CD1c-positive myeloid dendritic cell (primary cell): ENCODE measurements around the gene VCL.
"Not testable (repeated sequence)": the region's sequence is repeated elsewhere in the genome, so short reads cannot be mapped to it uniquely, and the experiment has no call there.

Source experiments
- DNase-seq: peaks from one replicate; pipeline ENCODE4 v3.0.0-alpha.2; 2016; ENCODE audit errors: extremely low spot score

VCL gene

GRCh38 chr10:74036474-74036873 lies 38.6 kb downstream of the VCL start:
- no peak for DNase-seq

DNA sequence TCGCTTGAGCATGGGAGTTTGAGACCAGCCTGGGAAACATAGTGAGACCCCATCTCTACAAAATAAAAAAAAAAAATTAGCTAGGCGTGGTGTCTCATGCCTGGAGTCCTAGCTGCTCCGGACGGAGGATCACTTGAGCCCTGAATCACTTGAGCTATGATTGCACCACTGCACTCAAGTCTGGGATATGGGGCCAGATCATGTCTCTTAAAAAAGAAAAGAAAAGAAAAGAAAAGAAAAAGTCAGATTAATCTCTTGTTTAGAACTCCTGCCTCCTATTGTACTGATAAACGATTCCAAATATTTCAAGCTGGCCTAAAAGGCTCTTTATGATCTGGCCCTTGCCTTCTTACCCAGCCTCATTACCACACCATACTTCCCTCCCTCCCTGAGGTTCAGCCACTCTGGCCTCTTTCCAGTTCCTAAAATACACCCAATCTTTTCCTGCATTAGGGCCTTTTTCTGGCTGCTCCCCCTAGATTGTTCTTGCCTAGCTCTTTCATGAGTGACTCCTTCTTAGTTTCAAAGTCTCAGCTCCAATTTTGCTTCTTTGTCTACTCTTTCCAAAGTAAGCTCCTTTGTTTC lies 41.7 kb downstream of the VCL start:
- DNase-seq, result peak; percentile 58

DNA sequence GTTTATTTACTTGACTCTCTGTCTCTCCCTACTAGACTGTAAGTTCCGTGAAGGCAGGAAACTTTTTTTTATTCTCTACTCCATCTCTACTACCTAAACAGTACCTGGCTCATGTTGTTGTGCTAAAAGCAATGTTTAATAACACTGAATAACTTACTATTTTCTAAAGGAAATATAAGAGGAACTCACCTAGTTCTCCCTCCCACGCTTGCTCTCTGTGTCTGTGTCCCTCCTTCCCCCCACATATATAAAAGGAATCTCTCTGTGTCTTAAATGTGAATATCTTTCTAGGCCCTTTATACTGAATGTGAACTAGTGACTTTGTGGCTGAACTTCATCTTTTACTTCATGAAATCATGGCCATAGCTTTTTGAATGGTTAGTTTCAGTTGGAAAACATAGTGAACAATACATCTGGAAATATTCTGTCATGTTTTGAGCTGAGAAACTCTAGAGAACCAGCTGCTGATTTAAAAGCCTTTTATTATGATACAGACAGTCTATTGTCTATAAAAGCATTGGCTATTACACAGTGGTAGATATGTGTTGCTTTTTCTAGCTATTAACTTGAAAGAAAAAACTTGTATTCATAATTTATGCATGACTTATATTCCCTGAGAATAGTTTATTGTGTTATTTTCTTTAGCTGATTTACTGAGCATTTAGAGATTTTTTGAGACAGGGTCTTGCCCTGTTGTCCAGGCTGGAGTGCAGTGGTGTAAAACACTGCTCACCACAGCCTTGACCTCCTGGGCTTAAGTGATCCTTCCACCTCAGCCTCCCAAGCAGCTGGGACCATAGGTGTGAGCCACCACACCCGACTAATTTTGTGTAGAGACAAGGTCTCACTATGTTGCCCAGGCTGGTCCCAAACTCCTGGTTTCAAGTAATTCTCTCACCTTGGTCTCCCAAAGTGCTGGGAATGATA lies 42.5 kb downstream of the VCL start:
- peak; percentile 56 for DNase-seq

DNA sequence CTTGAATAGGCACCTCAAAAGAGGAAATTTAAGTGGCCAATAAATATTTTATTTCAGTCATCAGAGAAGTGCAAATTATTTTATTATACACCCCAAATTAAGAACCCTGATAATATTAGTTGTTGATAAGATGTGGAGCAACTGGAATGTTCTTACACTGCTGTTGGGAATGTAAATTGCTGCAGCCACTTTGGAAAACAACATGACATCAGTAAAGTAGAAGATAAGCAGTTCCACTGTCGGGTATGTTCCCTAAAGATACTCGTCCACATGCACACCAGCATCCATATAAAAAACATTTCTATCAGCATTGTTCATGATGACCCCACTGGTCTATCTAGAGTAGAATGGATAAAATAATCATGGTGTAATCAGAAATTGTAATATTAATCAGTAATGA lies 46.5 kb downstream of the VCL start:
- no peak for DNase-seq

DNA sequence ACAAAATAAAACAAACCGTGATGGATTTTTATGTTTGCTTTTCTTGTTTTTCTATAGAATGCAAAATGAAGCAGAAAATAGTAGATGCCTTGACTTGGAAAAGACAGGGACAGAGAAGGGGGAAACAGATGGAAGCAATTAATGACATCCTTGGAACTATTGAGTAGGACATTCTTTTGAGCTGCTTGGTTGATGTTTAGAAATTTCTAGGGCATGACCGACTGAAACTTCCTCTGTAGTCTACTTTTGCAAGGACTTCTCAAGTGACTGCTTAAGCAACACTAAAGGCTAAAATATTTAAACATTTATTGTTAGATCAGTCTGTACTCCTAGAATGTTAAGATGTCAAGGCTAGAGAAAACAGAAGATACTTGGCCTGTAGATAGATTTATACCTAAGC lies 49.4 kb downstream of the VCL start:
- DNase-seq, result peak; percentile 32

GRCh38 chr10:74047871-74048270 lies 50.0 kb downstream of the VCL start:
- DNase-seq, result no peak

GRCh38 chr10:74048433-74048832 lies 50.5 kb downstream of the VCL start:
- DNase-seq, result no peak

DNA sequence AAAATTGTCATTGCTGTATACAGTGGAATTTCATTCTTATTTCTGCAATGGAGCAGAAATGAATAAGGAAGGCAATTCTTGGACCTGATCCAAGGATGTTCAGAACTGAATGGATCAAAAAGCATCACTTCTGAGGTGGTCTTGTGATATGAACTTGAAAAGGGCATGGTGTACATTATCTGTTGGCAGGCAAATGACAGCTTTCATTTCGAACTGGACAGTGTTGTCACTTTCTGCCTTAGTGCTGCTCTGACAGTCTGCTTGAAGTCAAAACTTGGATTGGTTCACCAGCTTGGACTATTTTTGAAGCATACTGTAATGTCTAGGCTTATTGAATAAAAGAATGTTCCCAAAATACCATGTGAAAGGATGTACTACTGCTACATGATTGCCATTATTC lies 52.0 kb downstream of the VCL start:
- no peak for DNase-seq

DNA sequence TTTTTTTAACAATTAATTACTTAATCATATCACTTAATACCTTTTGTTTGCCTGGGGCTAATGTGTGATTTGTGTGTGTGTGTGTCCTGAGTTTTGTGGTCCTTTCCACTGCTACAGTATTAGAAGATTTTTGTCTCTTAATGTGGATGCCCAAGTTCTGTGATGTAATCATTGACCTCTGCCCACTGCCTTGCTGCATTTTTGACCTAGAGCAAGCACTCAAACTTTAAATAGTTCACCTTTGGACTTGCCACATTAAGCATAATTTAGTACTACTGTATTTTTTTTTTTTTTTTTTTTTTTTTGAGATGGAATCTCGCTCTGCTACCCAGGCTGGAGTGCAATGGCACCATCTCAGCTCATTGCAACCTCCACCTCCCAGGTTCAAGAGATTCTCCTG lies 52.7 kb downstream of the VCL start:
- DNase-seq, result no peak

DNA sequence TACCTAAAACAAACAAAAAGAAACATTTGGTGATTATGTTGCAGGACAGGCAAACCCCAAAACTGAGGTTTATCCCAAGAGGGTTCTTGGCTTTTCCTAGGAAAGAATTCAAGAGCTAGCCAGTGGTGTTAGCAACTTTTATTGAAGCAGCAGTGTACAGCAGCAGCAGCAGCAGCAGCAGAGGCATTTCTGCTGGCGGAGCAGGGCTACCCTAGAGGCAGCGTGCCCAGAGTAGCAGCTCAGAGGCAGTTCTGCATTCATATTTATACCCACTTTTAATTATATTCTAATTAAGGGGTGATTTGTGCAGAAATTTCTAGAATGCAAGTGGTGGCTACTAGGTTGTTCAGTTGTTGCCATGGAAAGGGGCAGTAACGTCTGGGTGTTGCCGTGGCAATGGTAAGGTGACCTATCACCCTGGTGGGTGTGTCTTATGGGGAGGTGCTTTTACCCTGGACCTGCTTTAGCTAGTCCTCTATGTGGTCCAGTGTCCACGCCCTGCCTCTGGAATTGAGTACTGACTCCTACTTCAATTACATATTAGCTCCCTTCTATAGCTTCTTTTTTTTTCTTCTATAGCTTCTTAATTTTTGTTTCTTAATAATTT lies 53.9 kb downstream of the VCL start:
- no peak for DNase-seq

- no peak for DNase-seq
Observed at GRCh38 chr10:74052994-74053393, 55.1 kb downstream of the VCL start.

GRCh38 chr10:74055383-74056049 lies 57.6 kb downstream of the VCL start:
- no peak for DNase-seq

DNA sequence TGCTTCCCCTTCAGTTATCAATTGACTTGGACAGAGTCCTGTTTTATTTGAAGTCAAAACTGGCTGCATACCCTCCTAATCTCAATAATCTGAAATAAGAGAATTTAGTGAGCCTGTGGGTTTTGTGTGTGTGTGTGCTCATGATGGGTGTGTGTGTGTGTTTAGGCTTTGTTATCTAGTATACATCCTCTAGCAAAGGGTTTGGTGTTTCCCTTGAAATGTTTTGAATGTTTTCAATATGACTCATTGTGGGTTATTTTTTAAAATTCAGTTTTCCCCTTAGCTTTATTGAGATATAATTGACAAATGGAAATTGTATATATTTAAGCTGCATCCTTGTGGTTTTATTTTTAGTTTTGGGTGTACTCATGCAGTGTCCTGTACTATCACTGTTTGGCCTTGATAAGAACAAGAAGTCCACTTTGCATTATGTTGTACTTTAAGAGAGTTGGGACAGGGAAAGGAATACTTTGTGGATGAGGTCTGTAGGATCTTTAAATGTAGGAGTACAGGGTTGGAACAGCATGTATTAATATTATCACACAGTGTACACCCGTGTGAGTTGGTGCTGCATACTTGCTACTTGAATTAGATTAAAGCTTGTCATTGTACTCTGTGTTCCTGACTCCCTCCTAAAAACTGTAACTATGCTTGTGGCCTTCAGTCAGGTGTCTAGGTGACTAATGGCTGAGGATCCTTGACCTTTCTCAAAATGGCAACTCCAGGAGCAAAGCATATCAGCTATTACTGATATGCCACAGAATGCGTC lies 58.3 kb downstream of the VCL start:
- peak; percentile 46 for DNase-seq

DNA sequence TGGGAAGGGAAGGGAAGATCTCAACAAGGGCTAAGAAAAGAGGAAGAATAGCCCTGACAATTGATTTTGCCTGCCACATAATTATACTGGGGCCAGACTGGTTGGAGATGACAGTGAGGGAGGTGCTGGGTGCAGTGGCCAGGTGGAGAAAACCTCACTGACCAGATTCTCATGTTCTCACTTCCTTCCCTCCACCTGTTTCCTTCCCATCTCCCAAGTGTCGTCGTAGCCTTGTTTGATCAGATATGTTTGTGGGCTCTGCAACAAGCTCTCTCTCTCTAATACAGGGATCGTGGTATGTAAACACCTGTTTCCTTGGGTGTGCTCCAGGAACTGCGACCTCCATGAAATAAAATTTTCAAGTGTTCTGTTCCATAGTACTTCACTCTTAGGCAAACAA lies 60.2 kb downstream of the VCL start:
- DNase-seq, result no peak

DNA sequence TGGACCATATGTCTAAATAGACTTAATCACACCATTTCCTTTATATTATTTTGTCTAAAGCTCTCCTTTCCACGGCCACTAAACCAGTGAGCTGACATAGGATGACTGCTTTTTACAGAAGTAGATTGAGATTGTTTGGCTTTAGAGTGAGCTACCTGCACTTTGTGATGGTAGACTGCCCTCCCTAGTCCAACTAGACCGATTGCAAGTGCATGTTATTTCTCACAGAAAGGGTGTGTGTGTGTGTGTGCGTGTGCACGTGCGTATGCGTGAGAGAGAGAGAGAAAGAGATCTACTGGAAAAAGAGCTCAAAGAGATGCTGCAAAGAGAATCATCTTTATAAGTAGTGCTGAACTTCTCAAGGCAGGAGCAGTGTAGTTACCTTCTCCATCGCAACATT lies 60.7 kb downstream of the VCL start:
- no peak for DNase-seq

DNA sequence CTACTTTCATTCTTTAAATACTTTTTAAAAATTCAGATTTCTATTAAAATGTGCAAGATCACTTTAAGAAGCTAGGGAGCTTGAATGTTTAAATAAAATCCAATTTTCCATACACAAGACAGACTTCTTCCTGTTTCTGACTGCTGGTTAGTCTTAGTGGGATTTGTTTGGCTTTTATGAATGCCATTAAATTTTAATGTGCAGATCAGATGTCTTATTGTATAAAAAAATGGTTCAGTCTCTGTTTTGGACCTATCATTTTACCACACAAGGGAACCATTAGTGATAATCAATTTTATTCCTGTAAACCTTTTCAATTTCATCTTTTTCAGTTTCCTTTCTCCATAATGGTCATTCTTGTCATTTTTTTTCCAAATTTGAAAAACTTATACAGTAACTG lies 63.2 kb downstream of the VCL start:
- DNase-seq, result no peak

DNA sequence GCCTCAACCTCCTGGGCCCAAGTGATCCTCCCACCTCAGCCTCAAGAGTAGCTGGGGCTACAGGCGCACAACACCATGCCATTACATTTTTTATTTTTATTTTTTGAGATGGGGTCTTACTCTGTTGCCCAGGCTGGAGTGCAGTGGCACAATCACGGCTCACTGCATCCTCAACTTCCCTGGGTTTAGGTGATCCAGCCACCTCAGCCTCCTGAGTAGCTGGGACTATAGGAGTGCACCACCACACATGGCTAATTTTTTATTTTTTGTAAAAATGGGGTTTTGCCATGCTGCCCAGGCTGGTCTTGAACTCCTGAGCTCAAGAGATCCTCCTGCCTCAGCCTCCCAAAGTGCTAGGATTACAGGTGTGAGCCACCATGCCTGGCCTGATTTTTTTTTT lies 64.1 kb downstream of the VCL start:
- not testable (repeated sequence) for DNase-seq

DNA sequence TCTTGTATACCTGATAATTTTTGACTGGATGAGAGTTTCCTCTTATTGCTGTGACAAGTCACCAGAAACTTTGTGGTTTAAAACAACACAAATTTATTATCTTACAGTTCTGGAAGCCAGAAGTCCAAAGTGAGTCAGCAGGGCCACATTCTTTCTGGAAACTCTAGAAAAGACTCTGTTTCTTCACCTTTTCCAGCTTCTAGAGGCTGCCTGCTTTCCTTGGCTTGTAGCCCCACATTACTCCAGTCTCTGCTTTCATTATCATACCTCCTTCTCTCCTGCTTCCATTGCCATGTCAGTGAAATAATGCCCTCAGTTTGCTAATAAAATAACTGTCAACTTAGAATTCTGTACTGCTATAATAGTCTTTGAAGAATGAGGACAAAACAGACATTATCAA lies 65.3 kb downstream of the VCL start:
- no peak for DNase-seq

DNA sequence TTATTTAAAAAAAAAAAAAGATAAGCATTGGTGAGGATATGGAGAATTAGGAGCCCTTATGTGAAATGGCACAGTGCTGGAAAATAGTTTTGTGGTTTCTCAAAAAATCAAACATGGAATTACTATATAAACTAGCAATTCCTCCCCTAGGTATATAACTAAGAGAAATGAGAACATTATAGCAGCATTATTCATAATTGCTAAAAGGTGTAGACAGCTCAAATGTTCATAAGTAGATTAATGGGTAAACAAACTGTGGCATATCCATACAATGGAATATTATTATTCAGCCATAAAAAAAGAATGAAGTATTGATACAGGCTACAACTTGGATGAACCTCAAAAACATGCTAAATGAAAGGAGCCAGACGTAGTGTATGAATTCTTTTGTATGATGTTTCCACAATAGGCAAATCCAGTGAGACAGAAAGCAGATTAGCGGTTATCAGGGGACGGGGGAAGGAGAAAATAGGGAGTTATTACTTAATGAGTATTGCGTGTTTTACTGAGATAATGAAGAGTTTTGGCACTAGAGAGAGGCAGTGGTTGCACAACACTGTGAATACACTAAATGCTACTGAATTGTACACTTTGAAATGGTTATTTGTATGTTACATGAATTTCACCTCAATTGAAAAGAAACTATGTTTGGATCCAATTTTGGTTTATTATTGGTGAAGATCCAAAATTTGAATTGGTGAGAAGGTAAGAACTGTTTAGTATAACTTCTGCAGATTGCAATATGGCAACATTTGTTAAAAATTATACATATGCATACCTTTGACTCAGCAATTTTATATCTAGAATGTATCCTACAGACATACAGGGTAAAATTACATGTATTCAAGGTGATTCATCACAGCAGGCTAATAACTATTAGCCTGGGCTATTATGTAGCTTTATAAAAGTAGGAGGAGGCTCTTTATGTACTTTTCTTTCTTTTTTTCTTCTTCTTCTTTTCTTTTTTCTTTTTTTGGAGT lies 69.7 kb downstream of the VCL start:
- DNase-seq, result no peak

- no peak for DNase-seq
Observed at GRCh38 chr10:74071157-74071556, 73.2 kb downstream of the VCL start.

GRCh38 chr10:74072503-74072902 lies 74.6 kb downstream of the VCL start:
- DNase-seq, result no peak
